NB4 (cell line): ENCODE results near the gene HCFC2.

Experiments
- CTCF ChIP-seq: IDR thresholded peaks from one replicate; pipeline ENCODE4 v1.5.1; 2012; ENCODE audit warnings: low read depth, low read length
- MAX ChIP-seq: IDR thresholded peaks from 2 replicates; pipeline ENCODE4 v1.6.1; 2011; ENCODE audit warnings: low read depth, low read length
- MYC ChIP-seq: IDR thresholded peaks from 2 replicates; pipeline ENCODE4 v1.6.1; 2011; ENCODE audit warnings: low read depth, low read length
- POLR2A ChIP-seq: IDR thresholded peaks from 2 replicates; pipeline ENCODE4 v1.6.1; 2011; ENCODE audit warnings: mild to moderate bottlenecking; ENCODE audit not compliant: insufficient read length; ENCODE audit errors: extremely low read depth

GRCh38 chr12:104050436-104050835 lies 13.9 kb upstream of the HCFC2 start:
- no peak for TF ChIP-seq POLR2A
- TF ChIP-seq CTCF: no peak
- TF ChIP-seq MAX: no peak
- TF ChIP-seq MYC: no peak
